Parathyroid adenoma (tissue), 2 donors: ENCODE results near the gene NUFIP1.

Experiments
- H2AFZ ChIP-seq: fragments of 300-600 bp; sonication (generic); one replicate; pipeline ENCODE4 v1.7.0; 2017; ENCODE audit warnings: antibody characterized with exemption, mild to moderate bottlenecking
- H3K27ac ChIP-seq: fragments of 300-600 bp; sonication (generic); one replicate; pipeline ENCODE4 v1.7.0; 2017
- H3K27me3 ChIP-seq: fragments of 300-600 bp; sonication (generic); one replicate; pipeline ENCODE4 v1.7.0; 2017; ENCODE audit warnings: low read length; ENCODE audit not compliant: control insufficient read depth, insufficient read depth
- H3K36me3 ChIP-seq: fragments of 300-600 bp; sonication (generic); one replicate; pipeline ENCODE4 v1.7.0; 2017; ENCODE audit warnings: low read length; ENCODE audit not compliant: control insufficient read depth, insufficient read depth
- H3K4me1 ChIP-seq: fragments of 300-600 bp; sonication (generic); one replicate; pipeline ENCODE4 v1.7.0; 2017; ENCODE audit warnings: control low read depth
- H3K4me2 ChIP-seq: fragments of 300-600 bp; sonication (generic); one replicate; pipeline ENCODE4 v1.7.0; 2017; ENCODE audit warnings: low read length
- H3K4me3 ChIP-seq: fragments of 300-600 bp; sonication (generic); one replicate; pipeline ENCODE4 v1.7.0; 2017; ENCODE audit warnings: low read depth, low read length
- H3K79me2 ChIP-seq: fragments of 300-600 bp; sonication (generic); one replicate; pipeline ENCODE4 v1.7.0; 2017; ENCODE audit warnings: control low read depth
- H3K9ac ChIP-seq: fragments of 300-600 bp; sonication (generic); one replicate; pipeline ENCODE4 v1.7.0; 2017; ENCODE audit warnings: mild to moderate bottlenecking
- H3K9me3 ChIP-seq: fragments of 300-600 bp; sonication (generic); one replicate; pipeline ENCODE4 v1.7.0; 2017; ENCODE audit warnings: low read length; ENCODE audit not compliant: control insufficient read depth
- TF ChIP-seq, protein P1 (sequence below): fragments of 300-600 bp; sonication (generic); IDR thresholded peaks from one replicate; pipeline ENCODE4 v1.7.0; 2017; ENCODE audit warnings: antibody characterized with exemption, mild to moderate bottlenecking
- donor health status: primary hyperparathyroidism.

NUFIP1 gene

DNA sequence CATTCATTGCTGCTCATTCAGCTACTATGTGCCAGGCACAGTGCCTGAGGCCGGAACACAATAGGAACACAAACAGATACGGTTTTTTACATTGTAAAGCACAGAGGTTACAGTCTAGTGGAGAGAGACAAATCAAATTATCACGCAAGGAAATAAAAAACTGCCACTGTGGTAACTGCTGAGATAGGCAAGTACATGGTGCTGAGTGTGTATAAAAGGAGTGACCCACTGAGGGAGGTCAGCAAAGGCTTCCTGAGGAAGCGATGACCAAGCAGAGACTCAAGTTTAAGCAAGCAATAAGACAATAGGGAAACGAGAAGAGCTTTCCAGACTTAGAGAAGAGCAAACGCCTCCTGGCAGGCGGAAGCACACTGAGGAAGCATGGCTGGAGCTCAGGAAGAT, 56.4 kb downstream of the NUFIP1 start:
- Histone ChIP-seq H2AFZ (peak overlapping the region; percentile 25), H3K4me1 (peaks cover 20% of the 10 kb centered on the region), H3K79me2 (no peaks in the 10 kb centered on the region), H3K4me3 (no peak overlapping the region), H3K9me3 (no peaks in the 10 kb centered on the region), H3K9ac (no peak overlapping the region), H3K36me3 (no peaks in the 10 kb centered on the region), H3K27me3 (no peaks in the 10 kb centered on the region), H3K27ac (peak overlapping the region; percentile 89), H3K4me2 (peak overlapping the region; percentile 28)
- TF ChIP-seq, protein P1, sequence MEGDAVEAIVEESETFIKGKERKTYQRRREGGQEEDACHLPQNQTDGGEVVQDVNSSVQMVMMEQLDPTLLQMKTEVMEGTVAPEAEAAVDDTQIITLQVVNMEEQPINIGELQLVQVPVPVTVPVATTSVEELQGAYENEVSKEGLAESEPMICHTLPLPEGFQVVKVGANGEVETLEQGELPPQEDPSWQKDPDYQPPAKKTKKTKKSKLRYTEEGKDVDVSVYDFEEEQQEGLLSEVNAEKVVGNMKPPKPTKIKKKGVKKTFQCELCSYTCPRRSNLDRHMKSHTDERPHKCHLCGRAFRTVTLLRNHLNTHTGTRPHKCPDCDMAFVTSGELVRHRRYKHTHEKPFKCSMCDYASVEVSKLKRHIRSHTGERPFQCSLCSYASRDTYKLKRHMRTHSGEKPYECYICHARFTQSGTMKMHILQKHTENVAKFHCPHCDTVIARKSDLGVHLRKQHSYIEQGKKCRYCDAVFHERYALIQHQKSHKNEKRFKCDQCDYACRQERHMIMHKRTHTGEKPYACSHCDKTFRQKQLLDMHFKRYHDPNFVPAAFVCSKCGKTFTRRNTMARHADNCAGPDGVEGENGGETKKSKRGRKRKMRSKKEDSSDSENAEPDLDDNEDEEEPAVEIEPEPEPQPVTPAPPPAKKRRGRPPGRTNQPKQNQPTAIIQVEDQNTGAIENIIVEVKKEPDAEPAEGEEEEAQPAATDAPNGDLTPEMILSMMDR, result no peak

DNA sequence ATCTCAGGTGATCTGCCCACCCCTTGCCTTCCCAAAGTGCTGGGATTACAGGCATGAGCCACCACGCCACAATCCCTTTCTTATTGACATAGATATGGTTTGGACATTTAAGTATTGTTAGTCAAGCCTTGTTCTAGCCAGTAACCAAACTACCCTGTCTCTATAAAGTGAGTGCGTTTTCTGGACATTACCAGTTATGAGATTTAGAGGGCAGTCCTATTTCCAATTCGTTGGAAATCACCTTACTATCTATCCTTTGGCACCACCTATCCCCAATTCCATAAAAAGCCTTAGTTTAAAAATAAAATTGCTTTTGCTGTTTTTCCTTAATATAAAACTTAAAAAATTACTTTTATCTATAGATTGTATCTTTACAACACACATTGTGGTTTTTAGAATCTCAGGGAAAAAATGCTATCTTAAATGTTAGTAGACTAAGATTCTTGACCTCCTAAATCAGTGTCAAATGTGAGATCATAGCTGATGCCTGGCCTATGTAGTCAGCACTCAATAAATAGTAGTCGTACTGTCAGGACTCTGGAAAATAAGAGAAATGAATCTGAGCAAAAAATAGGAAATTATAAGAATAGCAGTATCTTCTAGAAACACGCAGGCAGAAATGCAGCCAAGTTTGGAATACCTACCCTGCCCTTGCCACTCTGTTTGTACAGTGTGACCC, 57.0 kb downstream of the NUFIP1 start:
- H3K9ac ChIP-seq, result no peak overlapping the region
- H3K9me3 ChIP-seq, result no peaks in the 10 kb centered on the region
- no peaks in the 10 kb centered on the region for H3K79me2 ChIP-seq
- no peak overlapping the region for H3K4me3 ChIP-seq
- H3K27ac ChIP-seq, result peak overlapping the region; percentile 89
- H2AFZ ChIP-seq, result peak overlapping the region; percentile 25
- no peaks in the 10 kb centered on the region for H3K27me3 ChIP-seq
- no peaks in the 10 kb centered on the region for H3K36me3 ChIP-seq
- peaks cover 20% of the 10 kb centered on the region for H3K4me1 ChIP-seq
- peak overlapping the region; percentile 28 for H3K4me2 ChIP-seq
- TF ChIP-seq, protein P1, result no peak

DNA sequence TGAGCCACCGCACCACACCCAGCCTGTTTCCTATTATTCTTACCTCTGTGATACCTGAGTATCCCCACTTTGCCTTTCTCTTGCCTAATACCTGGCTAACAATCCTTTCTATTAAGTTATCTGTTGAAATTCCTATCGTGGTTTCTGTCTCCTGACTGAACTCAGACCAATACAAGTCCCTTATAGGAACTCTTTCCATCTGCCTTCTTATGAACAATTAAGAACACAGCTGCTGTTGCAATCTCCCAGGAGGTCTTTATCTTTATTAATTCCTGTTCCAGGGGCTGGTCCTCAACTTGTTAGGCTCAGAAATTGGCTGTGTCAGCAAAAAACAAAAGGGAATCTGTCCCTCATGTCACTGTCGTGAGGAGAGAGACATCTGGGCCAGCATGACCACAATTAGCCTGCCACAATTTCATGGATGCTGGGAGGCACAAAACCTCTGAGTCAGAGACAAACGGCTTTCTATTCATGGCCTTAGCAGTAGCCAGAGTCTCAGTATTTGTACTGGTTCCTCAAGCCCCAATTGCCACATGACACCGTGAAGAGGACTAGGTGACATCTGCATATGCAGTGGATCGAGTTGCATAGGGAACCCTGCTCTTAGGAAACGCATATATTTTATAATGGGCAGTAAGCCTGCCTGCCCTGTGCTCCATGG, 58.2 kb downstream of the NUFIP1 start:
- Histone ChIP-seq H3K4me1 (peaks cover 20% of the 10 kb centered on the region), H3K9ac (no peak overlapping the region), H3K4me2 (no peak overlapping the region), H2AFZ (peak overlapping the region; percentile 47), H3K36me3 (no peaks in the 10 kb centered on the region), H3K27ac (peak overlapping the region; percentile 89), H3K4me3 (no peak overlapping the region), H3K79me2 (no peaks in the 10 kb centered on the region), H3K9me3 (no peaks in the 10 kb centered on the region), H3K27me3 (no peaks in the 10 kb centered on the region)
- TF ChIP-seq, protein P1, result no peak

DNA sequence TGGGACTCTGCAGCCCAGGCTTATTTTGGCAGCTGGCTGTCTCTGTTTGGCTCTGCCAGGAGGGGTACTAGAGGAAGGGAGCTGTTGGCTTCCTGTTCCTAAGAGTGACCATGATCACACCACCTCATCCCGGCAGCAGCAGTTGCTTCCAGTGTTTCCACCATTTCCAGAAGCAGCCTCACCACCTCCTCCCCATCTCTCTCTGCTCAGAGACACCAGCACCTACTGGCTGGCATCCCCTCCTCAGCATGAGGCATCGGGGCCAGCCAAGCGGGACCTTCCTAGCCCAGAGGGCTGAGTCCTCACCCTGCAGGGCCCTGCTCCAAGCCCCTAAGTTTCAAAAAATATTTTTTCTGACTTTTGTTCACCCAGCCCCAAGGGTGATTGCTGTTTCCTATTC, 59.0 kb downstream of the NUFIP1 start:
- Histone ChIP-seq H3K27me3 (no peaks in the 10 kb centered on the region), H3K79me2 (no peaks in the 10 kb centered on the region), H3K27ac (peak overlapping the region; percentile 89), H3K4me3 (no peak overlapping the region), H3K4me2 (no peak overlapping the region), H3K9me3 (no peaks in the 10 kb centered on the region), H3K9ac (no peak overlapping the region), H2AFZ (peak overlapping the region; percentile 9), H3K4me1 (peaks cover 20% of the 10 kb centered on the region), H3K36me3 (no peaks in the 10 kb centered on the region)
- TF ChIP-seq, protein P1, result no peak
